NCI-H1694 treated with DMSO at 0.1 percent for 48 hours (cell line): ENCODE results near the gene RHEBL1.
"Not testable (repeated sequence)": the region's sequence is repeated elsewhere in the genome, so short reads cannot be mapped to it uniquely, and the experiment has no call there.

Experiments used
- DNase-seq: peaks from one replicate; lab custom pipeline; 2025; lab: John Stamatoyannopoulos, UW

RHEBL1 gene

GRCh38 chr12:49089821-49090773, 20.3 kb upstream of the RHEBL1 start:
- DNase-seq, result no peak

- no peak for DNase-seq
Observed at GRCh38 chr12:49088932-49089330, 19.2 kb upstream of the RHEBL1 start.

- peak; percentile 85 for DNase-seq
Observed at GRCh38 chr12:49088150-49088931, 18.6 kb upstream of the RHEBL1 start.

- no peak for DNase-seq
Observed at GRCh38 chr12:49086116-49086515, 16.3 kb upstream of the RHEBL1 start.

- no peak for DNase-seq
Observed at GRCh38 chr12:49084438-49084837, 14.7 kb upstream of the RHEBL1 start.

GRCh38 chr12:49079793-49080192, 10.0 kb upstream of the RHEBL1 start:
- DNase-seq, result no peak

GRCh38 chr12:49070971-49071370, 1.2 kb upstream of the RHEBL1 start:
- no peak for DNase-seq

GRCh38 chr12:49068879-49069506, 786 bp downstream of the RHEBL1 start:
- no peak for DNase-seq

GRCh38 chr12:49066120-49066519, 3.7 kb downstream of the RHEBL1 start:
- DNase-seq, result no peak

- DNase-seq, result no peak
Observed at GRCh38 chr12:49064767-49065152, 5.0 kb downstream of the RHEBL1 start.

- not testable (repeated sequence) for DNase-seq
Observed at GRCh38 chr12:49061916-49062315, 7.9 kb downstream of the RHEBL1 start.

- DNase-seq, result no peak
Observed at GRCh38 chr12:49061157-49061650, 8.6 kb downstream of the RHEBL1 start.

- DNase-seq, result peak; percentile 78
Observed at GRCh38 chr12:49060237-49061156, 9.3 kb downstream of the RHEBL1 start, which contains the start of gene KMT2D. KMT2D (minus strand) TSS chr12:49060794; CDS start chr12:49055324, 5,470 bp downstream.

- no peak for DNase-seq
Observed at GRCh38 chr12:49059299-49060171, 10.2 kb downstream of the RHEBL1 start.

- no peak for DNase-seq
Observed at GRCh38 chr12:49059045-49059298, 10.8 kb downstream of the RHEBL1 start.

GRCh38 chr12:49058366-49059044, 11.3 kb downstream of the RHEBL1 start:
- DNase-seq, result no peak

GRCh38 chr12:49057888-49058287, 11.9 kb downstream of the RHEBL1 start:
- no peak for DNase-seq

- peak; percentile 19 for DNase-seq
Observed at GRCh38 chr12:49055978-49056754, 13.6 kb downstream of the RHEBL1 start.

- no peak for DNase-seq
Observed at GRCh38 chr12:49055092-49055491, 14.7 kb downstream of the RHEBL1 start.
